ENCODE results near the gene PDE8A.
"Not testable (repeated sequence)": the region's sequence is repeated elsewhere in the genome, so short reads cannot be mapped to it uniquely, and the experiment has no call there.

PDE8A gene

GRCh38 chr15:85007741-85008397, 26.2 kb downstream of the PDE8A start:
- Histone ChIP-seq H3K9ac (ENCODE audit: low read length) (no peak overlapping the region), H3K27me3 (ENCODE audit: control insufficient read depth, insufficient read depth, low read length) (no peaks in the 10 kb centered on the region), H3K27ac (ENCODE audit: low read length) (no peak overlapping the region), H3K9me3 (ENCODE audit: control insufficient read depth, low read depth, low read length) (no peaks in the 10 kb centered on the region), H3K4me3 (ENCODE audit: low read length) (no peak overlapping the region), H3K4me1 (ENCODE audit: control insufficient read depth, low read depth, low read length) (peaks cover 3% of the 10 kb centered on the region), H3K36me3 (ENCODE audit: control insufficient read depth, low read depth, low read length) (no peaks in the 10 kb centered on the region)

GRCh38 chr15:85008474-85009260, 27.0 kb downstream of the PDE8A start:
- no peak overlapping the region for H3K9ac ChIP-seq (ENCODE audit: low read length)
- no peaks in the 10 kb centered on the region for H3K36me3 ChIP-seq (ENCODE audit: control insufficient read depth, low read depth, low read length)
- H3K4me1 ChIP-seq (ENCODE audit: control insufficient read depth, low read depth, low read length), result no peaks in the 10 kb centered on the region
- no peak overlapping the region for H3K27ac ChIP-seq (ENCODE audit: low read length)
- no peaks in the 10 kb centered on the region for H3K27me3 ChIP-seq (ENCODE audit: control insufficient read depth, insufficient read depth, low read length)
- no peak overlapping the region for H3K4me3 ChIP-seq (ENCODE audit: low read length)
- H3K9me3 ChIP-seq (ENCODE audit: control insufficient read depth, low read depth, low read length), result no peaks in the 10 kb centered on the region

- no peak overlapping the region for H3K27ac ChIP-seq (ENCODE audit: low read length)
- H3K27me3 ChIP-seq (ENCODE audit: control insufficient read depth, insufficient read depth, low read length), result no peaks in the 10 kb centered on the region
- H3K4me1 ChIP-seq (ENCODE audit: control insufficient read depth, low read depth, low read length), result no peaks in the 10 kb centered on the region
- no peak overlapping the region for H3K4me3 ChIP-seq (ENCODE audit: low read length)
- H3K9ac ChIP-seq (ENCODE audit: low read length), result no peak overlapping the region
- H3K36me3 ChIP-seq (ENCODE audit: control insufficient read depth, low read depth, low read length), result no peaks in the 10 kb centered on the region
- no peaks in the 10 kb centered on the region for H3K9me3 ChIP-seq (ENCODE audit: control insufficient read depth, low read depth, low read length)
Measured at GRCh38 chr15:85009435-85009834, 27.8 kb downstream of the PDE8A start.

GRCh38 chr15:85010071-85010385, 28.4 kb downstream of the PDE8A start:
- H3K4me3 ChIP-seq (ENCODE audit: low read length), result no peak overlapping the region
- H3K36me3 ChIP-seq (ENCODE audit: control insufficient read depth, low read depth, low read length), result no peaks in the 10 kb centered on the region
- no peak overlapping the region for H3K27ac ChIP-seq (ENCODE audit: low read length)
- H3K9ac ChIP-seq (ENCODE audit: low read length), result no peak overlapping the region
- H3K9me3 ChIP-seq (ENCODE audit: control insufficient read depth, low read depth, low read length), result no peaks in the 10 kb centered on the region
- H3K4me1 ChIP-seq (ENCODE audit: control insufficient read depth, low read depth, low read length), result no peaks in the 10 kb centered on the region
- H3K27me3 ChIP-seq (ENCODE audit: control insufficient read depth, insufficient read depth, low read length), result no peaks in the 10 kb centered on the region

- no peaks in the 10 kb centered on the region for H3K27me3 ChIP-seq (ENCODE audit: control insufficient read depth, insufficient read depth, low read length)
- no peaks in the 10 kb centered on the region for H3K9me3 ChIP-seq (ENCODE audit: control insufficient read depth, low read depth, low read length)
- no peak overlapping the region for H3K27ac ChIP-seq (ENCODE audit: low read length)
- H3K4me3 ChIP-seq (ENCODE audit: low read length), result no peak overlapping the region
- H3K4me1 ChIP-seq (ENCODE audit: control insufficient read depth, low read depth, low read length), result no peaks in the 10 kb centered on the region
- no peak overlapping the region for H3K9ac ChIP-seq (ENCODE audit: low read length)
- no peaks in the 10 kb centered on the region for H3K36me3 ChIP-seq (ENCODE audit: control insufficient read depth, low read depth, low read length)
Measured at GRCh38 chr15:85010386-85011159, 28.9 kb downstream of the PDE8A start.

- no peaks in the 10 kb centered on the region for H3K36me3 ChIP-seq (ENCODE audit: control insufficient read depth, low read depth, low read length)
- no peak overlapping the region for H3K4me3 ChIP-seq (ENCODE audit: low read length)
- no peaks in the 10 kb centered on the region for H3K27me3 ChIP-seq (ENCODE audit: control insufficient read depth, insufficient read depth, low read length)
- H3K4me1 ChIP-seq (ENCODE audit: control insufficient read depth, low read depth, low read length), result no peaks in the 10 kb centered on the region
- H3K9me3 ChIP-seq (ENCODE audit: control insufficient read depth, low read depth, low read length), result no peaks in the 10 kb centered on the region
- H3K9ac ChIP-seq (ENCODE audit: low read length), result no peak overlapping the region
- H3K27ac ChIP-seq (ENCODE audit: low read length), result no peak overlapping the region
Measured at GRCh38 chr15:85011160-85011571, 29.5 kb downstream of the PDE8A start.

- H3K4me3 ChIP-seq (ENCODE audit: low read length); H3K27ac ChIP-seq (ENCODE audit: low read length); H3K9ac ChIP-seq (ENCODE audit: low read length); H3K27me3 ChIP-seq (ENCODE audit: control insufficient read depth, insufficient read depth, low read length); H3K36me3 ChIP-seq (ENCODE audit: control insufficient read depth, low read depth, low read length); H3K9me3 ChIP-seq (ENCODE audit: control insufficient read depth, low read depth, low read length); H3K4me1 ChIP-seq (ENCODE audit: control insufficient read depth, low read depth, low read length): not testable (repeated sequence)
Measured at GRCh38 chr15:85011724-85012123, 30.1 kb downstream of the PDE8A start.

- no peaks in the 10 kb centered on the region for H3K9me3 ChIP-seq (ENCODE audit: control insufficient read depth, low read depth, low read length)
- no peak overlapping the region for H3K4me3 ChIP-seq (ENCODE audit: low read length)
- H3K4me1 ChIP-seq (ENCODE audit: control insufficient read depth, low read depth, low read length), result no peaks in the 10 kb centered on the region
- H3K9ac ChIP-seq (ENCODE audit: low read length), result no peak overlapping the region
- no peak overlapping the region for H3K27ac ChIP-seq (ENCODE audit: low read length)
- H3K27me3 ChIP-seq (ENCODE audit: control insufficient read depth, insufficient read depth, low read length), result no peaks in the 10 kb centered on the region
- H3K36me3 ChIP-seq (ENCODE audit: control insufficient read depth, low read depth, low read length), result no peaks in the 10 kb centered on the region
Measured at GRCh38 chr15:85013785-85014184, 32.1 kb downstream of the PDE8A start.

GRCh38 chr15:85014932-85015331, 33.3 kb downstream of the PDE8A start:
- Histone ChIP-seq H3K4me1 (ENCODE audit: control insufficient read depth, low read depth, low read length) (no peaks in the 10 kb centered on the region), H3K27ac (ENCODE audit: low read length) (no peak overlapping the region), H3K4me3 (ENCODE audit: low read length) (no peak overlapping the region), H3K9me3 (ENCODE audit: control insufficient read depth, low read depth, low read length) (no peaks in the 10 kb centered on the region), H3K9ac (ENCODE audit: low read length) (no peak overlapping the region), H3K27me3 (ENCODE audit: control insufficient read depth, insufficient read depth, low read length) (no peaks in the 10 kb centered on the region), H3K36me3 (ENCODE audit: control insufficient read depth, low read depth, low read length) (no peaks in the 10 kb centered on the region)

GRCh38 chr15:85016275-85016674, 34.6 kb downstream of the PDE8A start:
- Histone ChIP-seq H3K9me3 (ENCODE audit: control insufficient read depth, low read depth, low read length) (no peaks in the 10 kb centered on the region), H3K27ac (ENCODE audit: low read length) (no peak overlapping the region), H3K4me1 (ENCODE audit: control insufficient read depth, low read depth, low read length) (no peaks in the 10 kb centered on the region), H3K36me3 (ENCODE audit: control insufficient read depth, low read depth, low read length) (no peaks in the 10 kb centered on the region), H3K4me3 (ENCODE audit: low read length) (no peak overlapping the region), H3K27me3 (ENCODE audit: control insufficient read depth, insufficient read depth, low read length) (no peaks in the 10 kb centered on the region), H3K9ac (ENCODE audit: low read length) (no peak overlapping the region)

GRCh38 chr15:85019815-85020590, 38.3 kb downstream of the PDE8A start:
- Histone ChIP-seq H3K36me3 (ENCODE audit: control insufficient read depth, low read depth, low read length) (no peaks in the 10 kb centered on the region), H3K9ac (ENCODE audit: low read length) (no peak overlapping the region), H3K4me3 (ENCODE audit: low read length) (no peak overlapping the region), H3K27ac (ENCODE audit: low read length) (no peak overlapping the region), H3K9me3 (ENCODE audit: control insufficient read depth, low read depth, low read length) (no peaks in the 10 kb centered on the region), H3K4me1 (ENCODE audit: control insufficient read depth, low read depth, low read length) (peaks cover 9% of the 10 kb centered on the region), H3K27me3 (ENCODE audit: control insufficient read depth, insufficient read depth, low read length) (no peaks in the 10 kb centered on the region)
